K562 (cell line): ENCODE data around the gene SPIRE1. TPM values are rescaled to one million over a fixed set of nuclear protein-coding genes. Genes with fewer than 3 reads are reported as not detected.

Source experiments
- ATAC-seq: fragments of 200-7000 bp; cut with Tn5 transposase; 3 replicates; pipeline ENCODE4 v1.9.1; 2020; ENCODE audit warnings: moderate library complexity
- BruUV-seq: library from RNA; stranded (reverse); fragments of 400-500 nt; replicated peaks from 2 replicates; lab custom pipeline; 2021; lab: Mats Ljungman, UMichigan
- CTCF ChIA-PET: fragments of 300-600 bp; formaldehyde crosslinking; extraction: SDS; loops from one replicate; lab custom pipeline; 2021; ENCODE audit warnings: low intra/inter-chr PET ratio; lab: Yijun Ruan, JAX
- POLR2A ChIA-PET: fragments of 300-600, 350-650 bp; sonication (Branson Sonifier 250); formaldehyde crosslinking; extraction: SDS; loops from one replicate; lab custom pipeline; 2021; ENCODE audit warnings: antibody characterized with exemption, inconsistent platforms; lab: Yijun Ruan, JAX
- DNase-seq, 4 experiments: peaks; one replicate each; pipeline versions ENCODE4 v3.0.0 to v3.0.0-alpha.2; 2011 to 2018; ENCODE audit warnings: low spot score in 3 of 4, mixed read lengths in 3 of 4; ENCODE audit errors: extremely low read depth in 1 of 4
- FAIRE-seq: peaks from 2 replicates; lab custom pipeline; 2011; peaks lifted over from hg19 to GRCh38; lab: Jason Lieb, UNC
- H2AFZ ChIP-seq: 2 replicates; pipeline ENCODE4 v1.6.0; 2011; ENCODE audit warnings: low read depth, low read length, control low read depth, inconsistent platforms
- H3K27ac ChIP-seq: fragments of 200-600 bp; 3 replicates; pipeline ENCODE4 v1.8.0; 2011; ENCODE audit warnings: low read depth, mild to moderate bottlenecking, control low read depth, inconsistent platforms, low read length, moderate library complexity, mixed read lengths; ENCODE audit errors: extremely low read depth
- H3K27me3 ChIP-seq, 2 experiments: fragments of 300-600 bp in 1 of 2; 2 replicates in 1 of 2; 3 replicates in 1 of 2; pipeline versions ENCODE4 v1.6.0 to v1.8.0; 2011; ENCODE audit warnings: inconsistent platforms in 2 of 2, low read length in 2 of 2, mild to moderate bottlenecking in 1 of 2, mixed read lengths in 1 of 2, moderate library complexity in 1 of 2; ENCODE audit not compliant: control insufficient read depth in 2 of 2, insufficient read depth in 2 of 2
- H3K36me3 ChIP-seq: fragments of 300-600 bp; 3 replicates; pipeline ENCODE4 v1.8.0; 2011; ENCODE audit warnings: mild to moderate bottlenecking, low read length, inconsistent platforms; ENCODE audit not compliant: control insufficient read depth, insufficient read depth
- H3K4me1 ChIP-seq, 2 experiments: fragments of 200-600 bp in 1 of 2; replicated peaks in 1 of 2; 2 replicates in 1 of 2; 3 replicates in 1 of 2; pipeline versions ENCODE4 v1.5.1 to v1.8.0; 2011; ENCODE audit warnings: inconsistent platforms in 2 of 2, low read length in 2 of 2, mild to moderate bottlenecking in 1 of 2, mixed read lengths in 1 of 2, moderate library complexity in 1 of 2; ENCODE audit not compliant: control insufficient read depth in 2 of 2, insufficient read depth in 2 of 2
- H3K4me2 ChIP-seq: 2 replicates; pipeline ENCODE4 v1.6.1; 2011; ENCODE audit warnings: low read length, control low read depth, inconsistent platforms, mixed read lengths; ENCODE audit not compliant: insufficient read depth
- H3K4me3 ChIP-seq: fragments of 200-600 bp; sonication (generic), shearing (Covaris generic); 2 replicates; pipeline ENCODE4 v1.5.1; 2016; ENCODE audit warnings: control low read depth, inconsistent platforms
- H3K79me2 ChIP-seq: fragments of 200-600 bp; 3 replicates; pipeline ENCODE4 v1.8.0; 2011; ENCODE audit warnings: low read length, inconsistent platforms; ENCODE audit not compliant: control insufficient read depth, insufficient read depth
- H3K9ac ChIP-seq, 2 experiments: 2 replicates each; pipeline versions ENCODE4 v1.6.0 to v1.6.1; 2011; ENCODE audit warnings: low read depth in 2 of 2, low read length in 2 of 2, control low read depth in 1 of 2, inconsistent platforms in 1 of 2, mild to moderate bottlenecking in 1 of 2, mixed read lengths in 1 of 2; ENCODE audit not compliant: insufficient read depth in 1 of 2
- H3K9me1 ChIP-seq: one replicate; pipeline ENCODE4 v1.6.0; 2011; ENCODE audit warnings: inconsistent platforms, mild to moderate bottlenecking, low read length, moderate library complexity; ENCODE audit not compliant: control insufficient read depth, insufficient read depth
- H3K9me3 ChIP-seq: replicated peaks from 2 replicates; pipeline ENCODE4 v1.5.1; 2011; ENCODE audit warnings: low read depth, low read length, inconsistent platforms; ENCODE audit not compliant: control insufficient read depth, insufficient read depth
- H4K20me1 ChIP-seq: replicated peaks from 2 replicates; pipeline ENCODE4 v1.6.1; 2011; ENCODE audit warnings: low read length, inconsistent platforms, mixed read lengths; ENCODE audit not compliant: control insufficient read depth, insufficient read depth
- TEAD4 ChIP-seq, 2 experiments: sonication (generic) in 1 of 2; formaldehyde crosslinking in 1 of 2; IDR thresholded peaks; 2 replicates each; pipeline versions ENCODE4 v1.6.1 to v1.8.0; 2012 to 2022; ENCODE audit warnings: borderline replicate concordance in 1 of 2, inconsistent platforms in 1 of 2, low read length in 1 of 2, mild to moderate bottlenecking in 1 of 2, missing genetic modification reagents in 1 of 2
- WGBS: fragments of 100-300 bp; shearing (Covaris generic); methylation state at CpG from one replicate; pipeline ENCODE4 v1.1.6; 2016; ENCODE audit warnings: low coverage, mixed read lengths; ENCODE audit not compliant: insufficient coverage; ENCODE audit errors: missing lambda C conversion rate; 5-methylcytosine and 5-hydroxymethylcytosine counted together
- in situ Hi-C: fragments of 300-500 bp; cut with MboI; formaldehyde crosslinking; loops from 4 replicates; pipeline ENCODE4 v1.15.0; 2018; ENCODE audit warnings: inconsistent platforms, mixed read lengths
- intact Hi-C: fragments of 100-400 bp; cut with micrococcal nuclease; formaldehyde crosslinking; loops from 2 replicates; pipeline ENCODE4 v1.14.2; 2022
- polyA plus RNA-seq, 8 experiments: library from polyadenylated mRNA; depleted of rRNA in 4 of 8; stranded (reverse) in 5 of 8; unstranded in 3 of 8; fragments of >200 nt; fragmentation: Nextera tagmentation in 2 of 8; fragmentation: Illumina TruSeq in 1 of 8; extraction: Ambion mirVana in 2 of 8; extraction: Trizol in 1 of 8; gene quantifications; 2 replicates each; pipeline versions ENCODE4 v1.2.1 to v1.2.3, GENCODE V29; 2011 to 2014; ENCODE audit warnings: inconsistent platforms in 1 of 8, missing spikeins in 1 of 8
- total RNA-seq, 7 experiments: library from RNA; depleted of rRNA in 6 of 7; stranded (reverse); fragments of >200 nt in 6 of 7; fragmentation: Illumina TruSeq in 2 of 7; extraction: Trizol in 2 of 7; gene quantifications; 2 replicates each; pipeline versions ENCODE4 v1.2.1 to v1.2.3, GENCODE V29; 2011 to 2021; ENCODE audit warnings: low replicate concordance in 1 of 7
- TF ChIP-seq, protein P1 (sequence below): IDR thresholded peaks from 2 replicates; pipeline ENCODE4 v1.6.1; 2016; ENCODE audit warnings: missing genetic modification characterization, missing compliant biosample characterization

SPIRE1 gene
- total and polyA plus RNA-seq, 9 of the 15 experiments (the other 6 are each of a cell fraction or from before 2014, with no cell fraction given) = 2.9 to 14.0 (median 10.2) TPM

DNA sequence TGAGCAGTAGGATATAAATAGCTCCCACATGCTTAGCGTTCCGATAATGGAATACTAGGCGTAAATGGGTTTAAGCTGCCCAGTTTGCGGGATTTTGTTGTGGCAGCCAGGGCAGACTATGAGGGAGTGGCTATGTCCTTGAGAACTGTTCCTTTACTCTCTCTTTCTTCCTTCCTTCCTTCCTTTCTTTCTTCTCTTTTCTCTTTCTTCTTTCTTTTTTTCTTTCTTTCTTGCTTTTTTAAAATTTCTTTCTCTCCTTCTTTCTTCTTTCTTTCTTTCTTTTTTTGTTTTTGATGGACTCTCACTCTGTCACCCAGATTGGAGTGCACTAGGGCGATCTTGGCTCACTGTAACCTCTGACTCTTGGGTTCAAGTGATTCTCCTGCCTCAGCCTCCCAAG, 259.3 kb downstream of the SPIRE1 start:
- ChIA-PET POLR2A (interaction anchor here (0.6 kb wide), 1 partner anchor 486 kb away, joined by 5 read pairs; no protein-coding TSS in a partner anchor), CTCF (interaction anchor here (0.7 kb wide), 1 partner anchor 43 kb away, joined by 3 read pairs; no protein-coding TSS in a partner anchor)
- Histone ChIP-seq H3K4me1 (peaks cover 10 to 21% of the 10 kb centered on the region in 2 experiments; a peak in 4 of 5 replicates), H3K9me1 (no peaks in the 10 kb centered on the region), H3K4me2 (no peak overlapping the region), H3K36me3 (no peaks in the 10 kb centered on the region), H4K20me1 (no peaks in the 10 kb centered on the region), H3K79me2 (no peaks in the 10 kb centered on the region), H3K27ac (no peak overlapping the region), H3K27me3 (no peaks in the 10 kb centered on the region), H2AFZ (no peak overlapping the region), H3K4me3 (no peak overlapping the region), H3K9me3 (no peaks in the 10 kb centered on the region), H3K9ac (no peak overlapping the region)
- DNase-seq = no peak
- intact Hi-C loops (loop anchor here (5.0 kb wide), 1 partner anchor 134 kb away; no protein-coding TSS in a partner anchor), in situ Hi-C loops (loop anchor here (5.0 kb wide), 1 partner anchor 544 kb away; no protein-coding TSS in a partner anchor)
- WGBS = 67% methylated on average over 5 of the region's 5 CpGs
- no peak for FAIRE-seq
- ATAC-seq = no peak
- TF ChIP-seq, protein P1, sequence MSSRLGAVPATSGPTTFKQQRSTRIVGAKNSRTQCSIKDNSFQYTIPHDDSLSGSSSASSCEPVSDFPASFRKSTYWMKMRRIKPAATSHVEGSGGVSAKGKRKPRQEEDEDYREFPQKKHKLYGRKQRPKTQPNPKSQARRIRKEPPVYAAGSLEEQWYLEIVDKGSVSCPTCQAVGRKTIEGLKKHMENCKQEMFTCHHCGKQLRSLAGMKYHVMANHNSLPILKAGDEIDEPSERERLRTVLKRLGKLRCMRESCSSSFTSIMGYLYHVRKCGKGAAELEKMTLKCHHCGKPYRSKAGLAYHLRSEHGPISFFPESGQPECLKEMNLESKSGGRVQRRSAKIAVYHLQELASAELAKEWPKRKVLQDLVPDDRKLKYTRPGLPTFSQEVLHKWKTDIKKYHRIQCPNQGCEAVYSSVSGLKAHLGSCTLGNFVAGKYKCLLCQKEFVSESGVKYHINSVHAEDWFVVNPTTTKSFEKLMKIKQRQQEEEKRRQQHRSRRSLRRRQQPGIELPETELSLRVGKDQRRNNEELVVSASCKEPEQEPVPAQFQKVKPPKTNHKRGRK (tag) = peak; percentile 59; the same call in 1 of the 2 replicates
- TF ChIP-seq TEAD4 (IDR thresholded peaks at IDR 0.05; ENCODE audit: low read length) (no peak), TEAD4 (CRISPR knock-in tag; IDR thresholded peaks at IDR 0.05; ENCODE audit: borderline replicate concordance) (no peak)
- BruUV-seq = no TSS peak
